ENCODE results near the gene PI16. TPM values are rescaled to one million over a fixed set of nuclear protein-coding genes. Genes with fewer than 3 reads are reported as not detected.

The PI16 gene
- total and polyA plus RNA-seq, 2 donors (not counting 1 experiment from before 2014, with no cell fraction given) = 1.4 to 7.4 TPM

DNA sequence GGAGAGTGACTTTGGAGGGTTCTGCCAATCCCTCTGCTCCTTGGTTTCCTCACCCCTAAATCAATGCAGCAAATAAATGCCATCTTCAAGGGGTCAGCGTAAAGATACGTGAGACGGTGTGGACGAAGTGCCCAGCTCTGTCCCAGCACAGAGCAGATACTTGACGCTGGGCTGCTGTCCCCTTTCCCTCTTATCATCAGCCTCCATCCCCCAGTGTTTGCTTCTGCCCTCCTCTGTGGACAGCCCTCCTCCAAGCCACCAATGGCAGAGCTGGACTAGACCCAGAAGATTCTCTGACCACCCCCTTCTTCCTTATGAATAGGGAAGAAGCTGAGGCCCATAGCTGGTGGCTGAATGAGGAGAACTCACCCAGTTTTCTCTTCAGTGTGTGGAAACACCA lies 17.7 kb upstream of the PI16 start:
- H3K9ac ChIP-seq (ENCODE audit: low read length) = no peak overlapping the region
- intact Hi-C loops (cut with micrococcal nuclease) = no loop called here
- no peaks in the 10 kb centered on the region for H3K36me3 ChIP-seq (replicated peaks in 1 of 2; ENCODE audit: control extremely low read depth in 1 of 2, control insufficient read depth in 1 of 2, extremely low read depth in 1 of 2, insufficient read depth in 2 of 2, low read length in 1 of 2)
- peaks cover 5% of the 10 kb centered on the region for H3K27me3 Mint-ChIP-seq
- peaks cover 0 to 8% (median 0%) of the 10 kb centered on the region in 4 experiments for H3K27me3 ChIP-seq (replicated peaks in 1 of 4; ENCODE audit: control extremely low read depth in 1 of 4, control insufficient read depth in 3 of 4, insufficient read depth in 4 of 4, low read length in 3 of 4)
- no peaks in the 10 kb centered on the region for H3K4me1 Mint-ChIP-seq
- ChIA-PET CTCF (interaction anchor here (0.8 kb wide), 1 partner anchor 17 kb away, joined by 3 read pairs; no protein-coding TSS in a partner anchor), POLR2A (interaction anchor here (0.7 kb wide), 1 partner anchor 326 kb away, joined by 4 read pairs; no protein-coding TSS in a partner anchor)
- no peaks in the 10 kb centered on the region for H3K9me3 ChIP-seq (ENCODE audit: control extremely low read depth in 1 of 3, control insufficient read depth in 2 of 3, insufficient read depth in 1 of 3, low read length in 2 of 3)
- no peaks in the 10 kb centered on the region for H3K4me1 ChIP-seq (ENCODE audit: control insufficient read depth in 2 of 2, insufficient read depth in 2 of 2, low read length in 2 of 2)
- H3K4me3 ChIP-seq (ENCODE audit: control extremely low read depth in 1 of 5, extremely low read depth in 1 of 5, insufficient read depth in 1 of 5, low read depth in 2 of 5, low read length in 4 of 5) = no peak overlapping the region
- no peak for TF ChIP-seq EZH2 (IDR thresholded peaks at IDR 0.05; ENCODE audit: borderline replicate concordance, insufficient read depth, low read depth, low read length, poor library complexity, severe bottlenecking)
- TF ChIP-seq, protein P1, sequence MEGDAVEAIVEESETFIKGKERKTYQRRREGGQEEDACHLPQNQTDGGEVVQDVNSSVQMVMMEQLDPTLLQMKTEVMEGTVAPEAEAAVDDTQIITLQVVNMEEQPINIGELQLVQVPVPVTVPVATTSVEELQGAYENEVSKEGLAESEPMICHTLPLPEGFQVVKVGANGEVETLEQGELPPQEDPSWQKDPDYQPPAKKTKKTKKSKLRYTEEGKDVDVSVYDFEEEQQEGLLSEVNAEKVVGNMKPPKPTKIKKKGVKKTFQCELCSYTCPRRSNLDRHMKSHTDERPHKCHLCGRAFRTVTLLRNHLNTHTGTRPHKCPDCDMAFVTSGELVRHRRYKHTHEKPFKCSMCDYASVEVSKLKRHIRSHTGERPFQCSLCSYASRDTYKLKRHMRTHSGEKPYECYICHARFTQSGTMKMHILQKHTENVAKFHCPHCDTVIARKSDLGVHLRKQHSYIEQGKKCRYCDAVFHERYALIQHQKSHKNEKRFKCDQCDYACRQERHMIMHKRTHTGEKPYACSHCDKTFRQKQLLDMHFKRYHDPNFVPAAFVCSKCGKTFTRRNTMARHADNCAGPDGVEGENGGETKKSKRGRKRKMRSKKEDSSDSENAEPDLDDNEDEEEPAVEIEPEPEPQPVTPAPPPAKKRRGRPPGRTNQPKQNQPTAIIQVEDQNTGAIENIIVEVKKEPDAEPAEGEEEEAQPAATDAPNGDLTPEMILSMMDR (IDR thresholded peaks at IDR 0.05) = no peak
- no peak overlapping the region for H2AFZ ChIP-seq (ENCODE audit: insufficient read depth, low read depth, low read length, poor library complexity, severe bottlenecking)
- no peak for ATAC-seq (ENCODE audit: low read depth)
- no peak overlapping the region for H3K27ac Mint-ChIP-seq
- WGBS (ENCODE audit: insufficient coverage) = 99% methylated on average over 5 of the region's 5 CpGs
- no peaks in the 10 kb centered on the region for H4K20me1 ChIP-seq (ENCODE audit: control insufficient read depth, insufficient read depth, low read length, poor library complexity, severe bottlenecking)
- no peaks in the 10 kb centered on the region for H3K9me3 Mint-ChIP-seq (ENCODE audit: insufficient read depth)
- no peak overlapping the region for H3K4me3 Mint-ChIP-seq
- no peak for DNase-seq
- H3K27ac ChIP-seq (ENCODE audit: low read length in 2 of 2) = no peak overlapping the region
- H3K79me2 ChIP-seq (ENCODE audit: control insufficient read depth, insufficient read depth, low read length) = no peaks in the 10 kb centered on the region
- no peak overlapping the region for H3K4me2 ChIP-seq (replicated peaks; ENCODE audit: low read depth, low read length, poor library complexity, severe bottlenecking)

DNA sequence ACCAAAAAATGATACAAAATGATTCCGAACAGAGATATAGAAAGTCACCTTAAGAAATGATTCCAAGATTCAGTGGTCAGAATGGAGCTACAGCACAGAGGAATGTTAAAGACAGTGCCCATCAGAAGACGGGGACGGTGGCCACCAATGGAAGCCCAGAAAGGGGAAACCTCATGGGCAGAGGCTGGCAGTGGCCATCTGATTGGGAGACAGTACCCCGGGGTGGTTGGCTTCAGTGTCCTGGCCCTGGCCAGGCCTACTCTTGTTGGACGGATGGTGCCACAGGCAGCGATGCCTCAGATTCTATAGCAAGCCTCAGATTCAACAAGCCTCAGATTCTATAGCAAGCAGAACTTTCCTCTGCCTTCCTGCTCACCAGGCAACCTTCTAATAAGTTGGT lies 16.6 kb upstream of the PI16 start:
- Histone ChIP-seq H4K20me1 (ENCODE audit: control insufficient read depth, insufficient read depth, low read length, poor library complexity, severe bottlenecking) (no peaks in the 10 kb centered on the region), H3K79me2 (ENCODE audit: control insufficient read depth, insufficient read depth, low read length) (no peaks in the 10 kb centered on the region), H3K4me2 (replicated peaks; ENCODE audit: low read depth, low read length, poor library complexity, severe bottlenecking) (no peak overlapping the region), H3K4me3 (ENCODE audit: control extremely low read depth in 1 of 5, extremely low read depth in 1 of 5, insufficient read depth in 1 of 5, low read depth in 2 of 5, low read length in 4 of 5) (no peak overlapping the region), H3K9ac (ENCODE audit: low read length) (no peak overlapping the region), H3K9me3 (ENCODE audit: control extremely low read depth in 1 of 3, control insufficient read depth in 2 of 3, insufficient read depth in 1 of 3, low read length in 2 of 3) (no peaks in the 10 kb centered on the region), H3K27me3 (replicated peaks in 1 of 4; ENCODE audit: control extremely low read depth in 1 of 4, control insufficient read depth in 3 of 4, insufficient read depth in 4 of 4, low read length in 3 of 4) (peaks cover 0 to 8% (median 0%) of the 10 kb centered on the region in 4 experiments), H3K4me1 (ENCODE audit: control insufficient read depth in 2 of 2, insufficient read depth in 2 of 2, low read length in 2 of 2) (no peaks in the 10 kb centered on the region), H3K36me3 (replicated peaks in 1 of 2; ENCODE audit: control extremely low read depth in 1 of 2, control insufficient read depth in 1 of 2, extremely low read depth in 1 of 2, insufficient read depth in 2 of 2, low read length in 1 of 2) (no peaks in the 10 kb centered on the region), H3K27ac (ENCODE audit: low read length in 2 of 2) (no peak overlapping the region), H2AFZ (ENCODE audit: insufficient read depth, low read depth, low read length, poor library complexity, severe bottlenecking) (no peak overlapping the region)
- no peak for ATAC-seq (ENCODE audit: low read depth)
- H3K27ac Mint-ChIP-seq = no peak overlapping the region
- intact Hi-C loops (cut with micrococcal nuclease) = no loop called here
- no peaks in the 10 kb centered on the region for H3K9me3 Mint-ChIP-seq (ENCODE audit: insufficient read depth)
- DNase-seq = no peak
- 100% methylated on average over 4 of the region's 6 CpGs for WGBS (ENCODE audit: insufficient coverage)
- TF ChIP-seq, protein P1 (IDR thresholded peaks at IDR 0.05) = no peak
- no peak for TF ChIP-seq EZH2 (IDR thresholded peaks at IDR 0.05; ENCODE audit: borderline replicate concordance, insufficient read depth, low read depth, low read length, poor library complexity, severe bottlenecking)
- H3K27me3 Mint-ChIP-seq = peaks cover 5% of the 10 kb centered on the region
- ChIA-PET POLR2A (no interaction called here), CTCF (no interaction called here)
- H3K4me3 Mint-ChIP-seq = no peak overlapping the region
- no peaks in the 10 kb centered on the region for H3K4me1 Mint-ChIP-seq

Data from B cell (primary cell).